Astrocyte (in vitro differentiated cells and primary cell): ENCODE measurements around the gene AHNAK2. TPM values are rescaled to one million over a fixed set of nuclear protein-coding genes. Genes with fewer than 3 reads are reported as not detected.
A peak's percentile ranks its signal among the peaks of the same experiment; 100 is the strongest.

Experiments used
- DNase-seq: peaks from one replicate; pipeline ENCODE4 v3.0.0-alpha.2; 2010; ENCODE audit warnings: low read depth
- FAIRE-seq: peaks from 2 replicates; lab custom pipeline; 2011; peaks lifted over from hg19 to GRCh38; lab: Jason Lieb, UNC
- H2AFZ ChIP-seq: 2 replicates; pipeline ENCODE4 v1.6.0; 2012; ENCODE audit warnings: low read depth, low read length, inconsistent platforms
- H3K27ac ChIP-seq: 2 replicates; pipeline ENCODE4 v1.5.1; 2011; ENCODE audit warnings: low read depth, low read length, inconsistent platforms
- H3K27me3 ChIP-seq: 2 replicates; pipeline ENCODE4 v1.6.0; 2011; ENCODE audit warnings: low read length, inconsistent platforms; ENCODE audit not compliant: insufficient read depth
- H3K36me3 ChIP-seq: 2 replicates; pipeline ENCODE4 v1.5.1; 2011; ENCODE audit warnings: low read length, inconsistent platforms; ENCODE audit not compliant: insufficient read depth
- H3K4me1 ChIP-seq: 2 replicates; pipeline ENCODE4 v1.5.1; 2011; ENCODE audit warnings: low read length, inconsistent platforms; ENCODE audit not compliant: insufficient read depth
- H3K4me2 ChIP-seq: 2 replicates; pipeline ENCODE4 v1.6.0; 2012; ENCODE audit warnings: low read length, inconsistent platforms
- H3K4me3 ChIP-seq: 2 replicates; pipeline ENCODE4 v1.5.1; 2011; ENCODE audit warnings: low read depth, mild to moderate bottlenecking, low read length, inconsistent platforms; ENCODE audit not compliant: insufficient read depth
- H3K79me2 ChIP-seq: 2 replicates; pipeline ENCODE4 v1.6.0; 2012; ENCODE audit warnings: mild to moderate bottlenecking, low read length, inconsistent platforms; ENCODE audit not compliant: insufficient read depth
- H3K9ac ChIP-seq: 2 replicates; pipeline ENCODE4 v1.6.0; 2012; ENCODE audit warnings: mild to moderate bottlenecking, low read length, inconsistent platforms
- H3K9me3 ChIP-seq: 2 replicates; pipeline ENCODE4 v1.5.1; 2012; ENCODE audit warnings: low read depth, mild to moderate bottlenecking, low read length, inconsistent platforms; ENCODE audit not compliant: insufficient read depth
- H4K20me1 ChIP-seq: 2 replicates; pipeline ENCODE4 v1.6.0; 2012; ENCODE audit warnings: low read length, inconsistent platforms; ENCODE audit not compliant: insufficient read depth
- H3K27ac Mint-ChIP-seq: one replicate; pipeline ENCODE4 v1.8.0; 2021; ENCODE audit warnings: mild to moderate bottlenecking, mixed read lengths; ENCODE audit not compliant: unreplicated experiment
- H3K27me3 Mint-ChIP-seq: one replicate; pipeline ENCODE4 v1.8.0; 2021; ENCODE audit warnings: low read depth, mixed read lengths; ENCODE audit not compliant: unreplicated experiment
- H3K36me3 Mint-ChIP-seq: one replicate; pipeline ENCODE4 v1.8.0; 2021; ENCODE audit warnings: low read depth, mixed read lengths; ENCODE audit not compliant: unreplicated experiment
- H3K4me1 Mint-ChIP-seq: one replicate; pipeline ENCODE4 v1.8.0; 2021; ENCODE audit warnings: low read depth, mixed read lengths; ENCODE audit not compliant: unreplicated experiment
- H3K4me3 Mint-ChIP-seq: one replicate; pipeline ENCODE4 v1.8.0; 2021; ENCODE audit warnings: mild to moderate bottlenecking, moderate library complexity, mixed read lengths; ENCODE audit not compliant: unreplicated experiment
- H3K9me3 Mint-ChIP-seq: one replicate; pipeline ENCODE4 v1.8.0; 2021; ENCODE audit warnings: mild to moderate bottlenecking, mixed read lengths; ENCODE audit not compliant: unreplicated experiment
- EZH2 ChIP-seq: IDR thresholded peaks from 2 replicates; pipeline ENCODE4 v1.6.1; 2012; ENCODE audit warnings: mild to moderate bottlenecking, low read length, inconsistent platforms; ENCODE audit not compliant: insufficient read depth
- total RNA-seq: library from RNA; stranded (reverse); gene quantifications from 2 replicates; pipeline ENCODE4 v1.2.1, GENCODE V29; 2021
- TF ChIP-seq, protein P1 (sequence below): IDR thresholded peaks from 2 replicates; pipeline ENCODE4 v1.5.1; 2011; ENCODE audit warnings: low read depth, mild to moderate bottlenecking, inconsistent platforms, low read length, moderate library complexity; ENCODE audit not compliant: insufficient read depth

Gene AHNAK2
- total RNA-seq, 1 donor from 2014 or later = 44.7 TPM

DNA sequence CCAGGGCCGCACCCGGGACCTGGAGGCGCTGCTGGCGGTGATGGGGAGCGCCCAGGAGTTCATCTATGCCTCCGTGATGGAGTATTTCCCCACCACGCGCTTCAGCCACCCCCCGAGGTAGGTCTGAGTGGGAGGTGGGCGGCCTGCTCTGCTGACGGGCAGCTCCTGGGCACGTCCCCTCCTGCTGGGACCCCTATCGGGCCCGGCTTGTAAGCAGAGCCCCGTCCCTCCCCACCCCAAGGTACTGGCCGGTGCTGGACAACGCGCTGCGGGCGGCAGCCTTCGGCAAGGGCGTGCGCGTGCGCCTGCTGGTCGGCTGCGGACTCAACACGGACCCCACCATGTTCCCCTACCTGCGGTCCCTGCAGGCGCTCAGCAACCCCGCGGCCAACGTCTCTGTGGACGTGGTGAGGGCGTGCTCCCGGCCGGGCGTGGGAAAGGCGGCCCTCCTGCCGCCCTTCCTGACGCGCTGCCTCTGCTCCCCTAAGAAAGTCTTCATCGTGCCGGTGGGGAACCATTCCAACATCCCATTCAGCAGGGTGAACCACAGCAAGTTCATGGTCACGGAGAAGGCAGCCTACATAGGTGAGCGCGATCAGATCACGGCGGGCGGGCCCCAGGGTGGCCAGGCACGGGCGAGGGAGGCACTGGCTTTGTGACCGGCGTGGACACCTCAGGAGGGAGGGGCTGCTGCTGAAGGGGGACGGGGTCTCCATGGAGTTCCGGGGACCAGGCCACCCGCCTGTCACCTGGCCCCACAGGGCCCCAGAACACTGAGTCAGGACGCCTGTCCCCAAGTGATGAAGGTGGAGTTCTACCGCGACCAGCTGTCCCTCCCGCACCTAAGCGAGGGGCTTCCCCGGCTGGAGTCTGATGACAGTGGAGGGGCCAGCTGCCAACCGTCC, 46.2 kb downstream of the AHNAK2 start:
- Mint-ChIP-seq H3K9me3 (peaks cover 4% of the 10 kb centered on the region), H3K27ac (no peak overlapping the region), H3K4me1 (no peaks in the 10 kb centered on the region), H3K4me3 (no peak overlapping the region), H3K27me3 (peaks cover 56% of the 10 kb centered on the region), H3K36me3 (peaks cover 1% of the 10 kb centered on the region)
- Histone ChIP-seq H3K4me1 (peaks cover 6% of the 10 kb centered on the region), H3K36me3 (no peaks in the 10 kb centered on the region), H3K4me2 (peak overlapping the region; percentile 81), H3K9ac (no peak overlapping the region), H3K27ac (no peak overlapping the region), H3K27me3 (peaks cover 28% of the 10 kb centered on the region), H3K4me3 (no peak overlapping the region), H4K20me1 (no peaks in the 10 kb centered on the region), H3K79me2 (no peaks in the 10 kb centered on the region), H3K9me3 (no peaks in the 10 kb centered on the region), H2AFZ (peak overlapping the region; percentile 47)
- no peak for FAIRE-seq
- peak; percentile 96 for TF ChIP-seq EZH2
- TF ChIP-seq, protein P1, sequence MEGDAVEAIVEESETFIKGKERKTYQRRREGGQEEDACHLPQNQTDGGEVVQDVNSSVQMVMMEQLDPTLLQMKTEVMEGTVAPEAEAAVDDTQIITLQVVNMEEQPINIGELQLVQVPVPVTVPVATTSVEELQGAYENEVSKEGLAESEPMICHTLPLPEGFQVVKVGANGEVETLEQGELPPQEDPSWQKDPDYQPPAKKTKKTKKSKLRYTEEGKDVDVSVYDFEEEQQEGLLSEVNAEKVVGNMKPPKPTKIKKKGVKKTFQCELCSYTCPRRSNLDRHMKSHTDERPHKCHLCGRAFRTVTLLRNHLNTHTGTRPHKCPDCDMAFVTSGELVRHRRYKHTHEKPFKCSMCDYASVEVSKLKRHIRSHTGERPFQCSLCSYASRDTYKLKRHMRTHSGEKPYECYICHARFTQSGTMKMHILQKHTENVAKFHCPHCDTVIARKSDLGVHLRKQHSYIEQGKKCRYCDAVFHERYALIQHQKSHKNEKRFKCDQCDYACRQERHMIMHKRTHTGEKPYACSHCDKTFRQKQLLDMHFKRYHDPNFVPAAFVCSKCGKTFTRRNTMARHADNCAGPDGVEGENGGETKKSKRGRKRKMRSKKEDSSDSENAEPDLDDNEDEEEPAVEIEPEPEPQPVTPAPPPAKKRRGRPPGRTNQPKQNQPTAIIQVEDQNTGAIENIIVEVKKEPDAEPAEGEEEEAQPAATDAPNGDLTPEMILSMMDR = no peak
- no peak for DNase-seq

GRCh38 chr14:104931304-104931770, 46.8 kb downstream of the AHNAK2 start:
- Mint-ChIP-seq H3K4me3 (no peak overlapping the region), H3K36me3 (peaks cover 1% of the 10 kb centered on the region), H3K27ac (no peak overlapping the region), H3K4me1 (no peaks in the 10 kb centered on the region), H3K27me3 (peaks cover 53% of the 10 kb centered on the region), H3K9me3 (peaks cover 4% of the 10 kb centered on the region)
- FAIRE-seq = no peak
- no peak overlapping the region for H2AFZ ChIP-seq
- no peak overlapping the region for H3K4me2 ChIP-seq
- H3K9ac ChIP-seq = no peak overlapping the region
- peaks cover 7% of the 10 kb centered on the region for H3K4me1 ChIP-seq
- H4K20me1 ChIP-seq = no peaks in the 10 kb centered on the region
- no peaks in the 10 kb centered on the region for H3K79me2 ChIP-seq
- H3K9me3 ChIP-seq = no peaks in the 10 kb centered on the region
- peaks cover 28% of the 10 kb centered on the region for H3K27me3 ChIP-seq
- DNase-seq = no peak
- H3K27ac ChIP-seq = no peak overlapping the region
- H3K36me3 ChIP-seq = no peaks in the 10 kb centered on the region
- H3K4me3 ChIP-seq = no peak overlapping the region
- TF ChIP-seq, protein P1 = no peak
- TF ChIP-seq EZH2 = no peak
